GM18511 (cell line): ENCODE results near the gene SLC25A43.
A peak's percentile ranks its signal among the peaks of the same experiment; 100 is the strongest.
"Not testable (repeated sequence)": the region's sequence is repeated elsewhere in the genome, so short reads cannot be mapped to it uniquely, and the experiment has no call there.

Experiments
- ATAC-seq: cut with Tn5 transposase; IDR thresholded peaks from one replicate; pipeline ENCODE4 v1.9.1; 2021; ENCODE audit warnings: mild to moderate bottlenecking, moderate library complexity; ENCODE audit not compliant: unreplicated experiment

SLC25A43 gene

DNA sequence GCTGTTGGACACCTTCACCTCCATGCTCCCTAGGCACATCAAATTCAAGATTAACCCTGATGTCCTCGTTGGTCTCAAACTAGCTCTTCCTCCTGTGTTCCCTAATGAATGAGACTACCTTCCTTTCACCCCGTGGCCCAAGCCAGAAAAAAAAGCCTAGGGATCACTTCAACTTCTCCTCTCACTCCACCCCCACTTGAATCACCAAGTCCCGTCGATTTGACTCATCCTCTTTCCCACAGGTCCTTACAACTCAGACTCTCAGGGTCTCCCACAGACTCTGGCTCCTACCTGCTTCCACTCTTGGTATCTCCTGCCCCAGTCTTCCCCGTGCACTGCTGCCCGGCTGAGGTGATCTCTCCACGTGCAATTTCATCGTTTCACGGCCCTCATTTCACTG, 8.5 kb downstream of the SLC25A43 start:
- ATAC-seq: no peak

DNA sequence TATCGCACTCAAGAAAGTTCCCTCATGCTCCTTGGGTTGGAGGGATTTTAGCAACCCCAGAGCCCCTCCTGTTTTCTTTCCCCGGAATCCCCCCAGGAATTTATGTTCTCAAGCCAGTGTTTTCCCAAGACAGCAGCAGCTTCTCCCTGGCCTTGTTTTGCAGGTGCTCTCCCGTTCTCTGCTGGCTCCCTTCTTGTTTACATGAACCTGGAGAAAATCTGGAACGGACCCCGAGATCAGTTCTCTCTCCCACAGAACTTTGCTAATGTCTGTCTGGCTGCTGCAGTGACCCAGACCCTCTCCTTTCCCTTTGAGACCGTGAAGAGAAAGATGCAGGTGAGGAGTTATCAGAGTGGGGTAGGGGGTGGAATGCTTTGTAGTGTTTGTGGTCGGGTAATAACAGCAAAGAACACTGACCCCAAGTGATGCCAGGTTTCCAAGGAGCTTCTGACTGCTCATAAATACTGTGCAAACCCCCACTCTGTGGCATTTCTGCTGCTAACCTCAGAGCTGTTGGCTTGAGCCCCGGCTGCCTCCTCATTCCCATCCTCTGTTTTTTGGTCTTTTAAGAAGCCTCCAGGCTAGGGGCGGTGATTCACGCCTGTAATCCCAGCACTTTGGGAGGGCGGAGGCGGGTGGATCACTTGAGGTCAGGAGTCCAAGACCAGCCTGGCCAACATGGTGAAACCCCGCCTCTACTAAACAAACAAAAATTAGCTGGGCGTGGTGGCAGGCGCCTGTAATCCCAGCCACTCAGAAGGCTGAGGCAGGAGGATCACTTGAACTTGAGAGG, 11.1 kb downstream of the SLC25A43 start:
- no peak for ATAC-seq

DNA sequence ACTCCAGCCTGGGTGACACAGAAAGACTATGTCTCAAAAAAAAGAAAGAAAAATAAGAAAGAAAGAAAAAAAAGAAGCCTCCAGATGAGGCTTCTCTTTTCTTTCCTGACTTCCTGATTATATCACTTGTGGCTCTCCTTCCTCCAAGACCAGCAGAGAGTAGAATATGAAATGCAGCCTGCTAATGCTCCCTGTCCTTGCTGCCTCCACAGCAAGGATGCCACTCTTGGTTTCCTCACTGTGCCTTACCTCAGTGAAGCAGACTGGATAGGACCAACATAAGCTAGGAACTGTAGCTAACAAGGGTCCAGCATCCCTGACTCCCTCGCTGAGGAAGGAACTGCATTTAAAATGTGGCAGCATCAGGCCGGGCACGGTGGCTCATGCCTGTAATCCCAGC, 11.7 kb downstream of the SLC25A43 start:
- no peak for ATAC-seq

DNA sequence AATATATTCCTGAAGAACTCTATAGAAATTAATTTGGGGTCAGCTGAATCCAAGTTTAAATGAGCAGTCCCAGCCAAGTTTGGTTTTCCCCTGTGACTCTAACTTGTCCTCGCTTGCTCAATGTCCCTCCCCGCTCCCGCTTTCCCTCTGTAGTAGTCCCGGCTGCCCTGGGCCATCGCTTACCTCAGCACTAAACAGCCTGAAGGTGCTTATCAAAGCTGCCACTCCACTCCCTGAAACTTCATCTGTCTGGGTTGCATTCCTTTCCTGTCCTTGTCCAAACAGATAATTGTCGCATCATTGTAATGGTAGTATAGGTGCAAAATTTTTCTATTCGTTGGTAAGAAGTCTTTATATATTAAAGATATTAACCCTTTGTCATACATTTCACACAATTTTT, 12.8 kb downstream of the SLC25A43 start:
- ATAC-seq: no peak

DNA sequence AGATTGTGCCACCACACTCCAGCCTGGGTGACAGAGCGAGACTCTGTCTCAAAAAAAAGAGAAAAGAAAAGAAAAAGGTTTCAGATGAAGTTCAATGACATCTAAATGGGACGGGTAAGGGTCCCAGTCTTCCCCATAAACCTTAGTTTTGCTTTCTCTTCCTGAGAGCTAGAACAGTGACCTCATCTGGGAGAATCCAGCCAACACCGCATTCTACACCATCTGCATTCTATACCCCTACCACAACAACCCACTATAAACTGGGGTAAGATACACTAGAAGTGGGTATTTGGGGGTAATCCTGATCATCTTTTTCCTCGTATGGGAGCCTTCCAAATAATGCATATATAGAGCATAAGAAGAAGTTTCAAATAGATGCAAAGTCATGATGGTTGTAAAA, 18.2 kb downstream of the SLC25A43 start:
- no peak for ATAC-seq

DNA sequence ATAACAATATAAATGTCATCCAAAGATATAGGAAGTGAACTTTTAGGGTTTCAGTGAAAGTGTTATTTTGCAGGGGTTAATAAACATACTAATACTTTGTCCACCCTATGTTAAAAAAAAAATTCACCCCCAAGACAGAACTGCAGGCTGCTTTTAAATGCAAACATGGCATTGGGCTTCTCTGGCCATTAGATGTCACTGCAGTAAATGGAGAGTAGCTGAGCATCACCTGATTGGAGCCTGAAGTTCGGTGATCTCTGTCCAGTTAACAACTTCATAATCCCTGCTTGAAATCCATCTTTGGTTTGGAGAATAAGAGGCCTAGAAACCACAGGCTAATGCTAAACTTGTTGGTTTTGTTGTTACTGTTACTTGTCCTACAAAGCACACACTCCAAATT, 18.7 kb downstream of the SLC25A43 start:
- no peak for ATAC-seq

DNA sequence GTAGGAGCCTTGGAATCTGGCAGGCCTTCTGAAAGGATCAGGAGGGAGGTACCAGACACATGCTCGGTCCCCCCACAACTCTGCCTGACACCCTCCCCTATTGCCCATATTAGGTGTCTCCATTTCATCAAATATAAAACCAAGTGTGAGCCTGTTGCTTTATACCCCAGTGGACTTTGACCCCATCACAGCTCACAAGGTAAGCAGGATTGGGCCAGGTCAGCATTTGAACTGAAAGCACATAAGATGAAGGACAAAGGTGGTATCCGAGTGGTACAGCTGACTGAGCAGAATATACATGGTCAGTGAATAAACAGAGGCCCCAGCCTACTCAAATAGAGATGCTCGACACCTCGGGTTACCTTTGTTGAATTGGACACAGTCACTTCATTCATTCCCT, 20.0 kb downstream of the SLC25A43 start:
- ATAC-seq: no peak

DNA sequence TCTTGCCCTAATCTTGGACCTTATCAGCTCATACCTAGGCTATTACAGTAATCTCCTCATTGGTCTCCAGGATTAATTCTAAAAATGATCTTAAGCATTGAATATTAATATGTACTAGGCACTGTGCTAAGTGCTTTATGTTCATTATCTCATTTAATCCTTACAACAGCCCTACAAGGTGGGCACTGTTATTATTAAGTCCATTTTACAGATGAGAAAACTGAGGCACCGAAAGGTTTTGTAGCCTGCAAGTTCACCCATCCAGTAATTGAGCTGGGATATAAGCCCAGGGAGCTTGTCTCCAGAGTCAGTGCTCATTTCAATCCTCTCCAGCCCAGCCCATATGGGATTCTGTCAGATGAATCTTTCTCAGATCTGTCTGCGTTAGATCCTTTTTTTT, 20.8 kb downstream of the SLC25A43 start:
- no peak for ATAC-seq

DNA sequence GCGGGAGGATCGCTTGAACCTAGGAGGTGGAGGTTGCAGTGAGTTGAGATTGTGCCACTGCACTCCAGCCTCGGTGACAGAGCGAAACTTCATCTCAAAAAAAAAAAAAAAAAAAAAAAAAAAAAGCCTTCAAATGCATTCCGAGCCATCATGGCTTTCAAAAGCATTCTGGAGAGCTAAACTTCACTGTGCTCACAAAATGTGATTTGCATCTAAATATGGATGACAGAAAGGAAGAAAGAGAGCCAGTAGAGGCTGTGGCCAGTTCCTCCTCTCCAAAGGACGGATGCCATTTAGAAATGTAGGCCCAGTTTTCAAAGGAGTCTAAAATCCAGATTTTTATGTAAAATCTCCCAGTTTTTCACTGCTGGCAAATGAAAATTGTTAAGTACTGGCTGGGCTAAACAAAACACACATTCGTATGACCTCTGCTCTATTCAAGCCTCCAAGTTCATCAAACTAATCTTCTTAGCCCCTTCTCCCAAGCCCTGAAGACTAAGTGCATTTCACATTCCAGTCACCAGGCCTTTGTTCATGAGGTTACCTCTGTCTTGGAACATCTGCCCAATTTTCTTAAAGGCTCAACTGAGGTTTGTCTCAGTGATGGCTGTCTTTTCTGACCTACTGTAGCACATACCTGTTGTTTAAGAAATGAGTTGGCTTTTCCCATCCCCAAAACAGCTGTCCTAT, 22.0 kb downstream of the SLC25A43 start:
- no peak for ATAC-seq

DNA sequence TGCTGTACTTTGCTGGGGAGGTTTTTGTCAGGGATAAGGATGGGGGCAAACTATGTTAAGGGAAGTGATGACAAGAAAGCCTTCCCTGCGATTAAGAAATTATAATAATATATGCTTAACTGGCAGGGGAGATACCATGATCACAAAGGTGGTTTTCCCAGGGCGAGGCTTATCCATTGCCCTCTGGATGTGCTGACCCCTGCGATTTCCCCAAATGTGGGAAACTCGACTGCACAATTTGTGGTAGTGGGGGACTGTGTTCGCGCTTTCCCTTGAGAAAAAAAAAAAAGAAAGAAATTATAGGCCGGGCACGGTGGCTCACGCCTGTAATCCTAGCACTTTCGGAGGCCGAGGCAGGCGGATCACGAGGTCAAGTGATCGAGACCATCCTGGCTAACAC, 24.5 kb downstream of the SLC25A43 start:
- no peak for ATAC-seq

DNA sequence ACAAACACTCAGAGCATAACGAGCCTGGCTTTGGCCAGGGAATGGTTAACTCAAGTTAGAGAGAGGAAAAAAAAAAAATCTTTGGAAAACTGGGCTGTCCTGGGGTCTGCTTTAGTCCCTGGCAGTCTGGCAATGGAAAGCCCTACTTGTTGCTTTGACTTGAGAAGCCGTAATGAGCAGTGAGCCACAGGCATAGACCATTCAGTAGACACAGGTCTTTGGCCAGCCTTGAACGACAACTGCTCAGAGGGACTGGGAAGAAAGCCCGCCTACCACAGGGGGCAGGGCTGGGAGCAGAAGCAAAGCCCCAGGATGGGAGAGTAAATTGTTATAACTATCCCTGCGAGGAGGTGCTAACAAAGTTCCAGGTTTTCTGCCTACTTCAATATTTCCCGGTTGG, 25.9 kb downstream of the SLC25A43 start:
- ATAC-seq: no peak

DNA sequence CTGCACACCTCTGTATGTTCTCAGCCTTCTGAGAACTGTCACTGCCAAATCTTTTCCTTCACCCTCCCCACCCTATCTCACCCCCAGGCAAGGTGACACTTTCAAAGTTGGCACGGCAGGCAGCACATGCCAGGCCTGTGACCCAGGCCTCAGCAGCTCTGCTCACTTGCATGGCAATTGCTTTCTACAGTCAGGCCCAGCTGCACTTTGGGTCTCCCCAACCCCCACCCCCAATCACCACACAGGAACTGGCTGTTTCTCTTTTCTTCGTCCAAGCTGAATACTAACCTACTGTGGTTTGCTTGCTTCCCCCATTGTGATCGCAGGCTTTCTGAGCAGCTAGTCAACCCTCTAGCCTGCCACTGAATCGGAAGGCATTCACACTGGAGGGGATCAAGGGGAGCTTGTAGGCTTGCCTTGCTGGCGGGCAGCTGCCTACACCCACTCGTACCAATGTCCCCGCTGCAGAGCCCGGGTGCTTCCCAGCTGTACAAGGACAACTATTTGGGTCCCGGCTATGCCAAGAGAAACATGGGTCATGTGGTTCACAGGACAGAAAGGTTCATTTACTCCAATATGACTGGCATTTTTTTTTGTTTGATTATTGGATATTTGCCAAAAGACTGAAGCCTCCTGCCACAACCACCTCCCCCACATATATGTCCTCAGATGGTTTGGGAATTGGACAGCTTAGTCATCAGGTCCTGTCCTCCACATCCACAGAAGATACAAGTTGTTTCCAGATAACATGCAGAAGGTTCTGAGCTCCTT, 28.1 kb downstream of the SLC25A43 start:
- peak; percentile 94 for ATAC-seq

DNA sequence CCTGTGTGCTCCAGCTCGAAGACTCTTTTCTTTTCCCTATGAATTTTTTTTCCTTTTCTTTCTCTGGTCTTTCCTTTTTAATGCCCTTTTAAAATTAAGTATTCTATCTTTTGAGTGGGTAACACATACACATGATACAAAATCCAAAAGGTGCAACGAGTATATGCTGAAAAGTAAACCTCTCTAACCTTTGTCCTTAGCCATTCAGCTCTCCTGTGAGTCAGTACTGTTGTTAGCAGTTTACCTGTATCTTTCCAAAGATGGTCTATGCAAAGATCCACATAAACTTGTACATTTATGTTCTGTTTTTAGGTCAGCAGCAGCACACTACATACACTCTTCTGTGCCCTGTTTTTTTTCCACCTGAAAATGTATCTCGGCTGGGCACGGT, 28.7 kb downstream of the SLC25A43 start:
- ATAC-seq: no peak

DNA sequence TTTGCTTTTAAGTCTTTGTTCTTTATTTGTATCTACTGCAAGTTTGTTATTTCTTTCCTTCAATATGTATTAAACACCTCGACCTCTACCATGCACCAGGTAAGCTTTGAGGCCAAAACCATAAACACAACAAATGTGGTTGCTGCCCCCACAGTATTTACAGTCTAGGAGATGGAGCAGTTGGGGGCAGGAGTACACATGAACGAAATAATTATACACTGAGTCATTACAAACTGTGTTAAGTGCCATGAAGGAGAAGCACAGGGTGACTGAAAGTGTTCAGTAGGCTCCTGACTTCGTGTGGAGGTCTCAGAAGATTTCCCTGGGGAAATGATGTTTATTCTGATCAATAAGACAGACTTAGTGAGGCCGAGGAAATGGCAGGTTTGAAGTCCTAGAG, 30.3 kb downstream of the SLC25A43 start:
- no peak for ATAC-seq

DNA sequence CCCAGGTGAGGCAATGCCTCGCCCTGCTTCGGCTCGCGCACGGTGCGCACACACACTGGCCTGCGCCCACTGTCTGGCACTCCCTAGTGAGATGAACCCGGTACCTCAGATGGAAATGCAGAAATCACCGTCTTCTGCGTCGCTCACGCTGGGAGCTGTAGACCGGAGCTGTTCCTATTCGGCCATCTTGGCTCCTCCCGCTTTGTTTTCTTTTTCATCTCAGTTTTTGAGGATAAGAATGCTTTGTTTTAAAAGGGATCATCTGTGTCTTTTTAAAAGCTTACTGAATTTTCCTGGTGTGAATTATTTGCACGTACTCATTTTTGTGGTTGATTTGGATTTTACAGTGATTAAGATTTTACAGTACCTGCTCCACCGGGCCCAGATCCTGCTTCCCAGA, 42.2 kb downstream of the SLC25A43 start:
- ATAC-seq: not testable (repeated sequence)

DNA sequence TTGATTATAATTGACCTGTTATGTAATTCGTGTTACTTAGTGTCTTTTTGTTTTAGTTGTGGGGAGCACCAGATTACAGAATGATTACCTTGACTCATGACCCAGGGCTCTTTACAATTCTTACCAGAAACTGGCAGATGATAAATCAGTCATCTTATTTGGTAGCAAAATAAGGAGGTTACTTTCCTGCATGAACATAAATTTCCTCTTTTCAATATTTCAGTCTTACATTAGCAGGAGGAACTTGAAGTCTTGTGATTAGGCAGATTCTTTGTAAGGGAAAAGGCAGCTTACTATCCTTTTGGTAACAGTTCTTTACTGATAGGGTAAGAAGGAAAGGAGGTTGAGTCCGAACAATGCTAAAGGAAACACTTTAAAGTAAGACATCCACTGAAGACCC, 43.1 kb downstream of the SLC25A43 start:
- no peak for ATAC-seq

DNA sequence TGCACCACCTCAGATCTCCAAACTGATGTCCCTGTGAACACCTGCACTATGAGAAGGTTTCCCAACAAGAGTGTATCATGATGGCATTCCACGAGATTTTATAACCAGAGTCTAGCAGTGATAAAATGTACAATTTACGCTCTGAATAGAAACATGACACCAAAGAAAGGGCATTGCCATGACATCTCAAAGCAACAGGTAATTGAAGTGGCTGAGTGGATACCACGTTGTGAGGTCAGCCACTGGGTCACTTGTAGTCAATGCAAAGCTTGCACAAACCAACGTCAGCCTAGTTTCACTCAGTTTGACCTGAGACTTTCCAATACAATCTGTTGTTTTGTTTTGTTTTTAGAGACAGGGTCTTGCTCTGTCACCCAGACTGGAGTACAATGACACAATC, 54.1 kb downstream of the SLC25A43 start:
- ATAC-seq: no peak

DNA sequence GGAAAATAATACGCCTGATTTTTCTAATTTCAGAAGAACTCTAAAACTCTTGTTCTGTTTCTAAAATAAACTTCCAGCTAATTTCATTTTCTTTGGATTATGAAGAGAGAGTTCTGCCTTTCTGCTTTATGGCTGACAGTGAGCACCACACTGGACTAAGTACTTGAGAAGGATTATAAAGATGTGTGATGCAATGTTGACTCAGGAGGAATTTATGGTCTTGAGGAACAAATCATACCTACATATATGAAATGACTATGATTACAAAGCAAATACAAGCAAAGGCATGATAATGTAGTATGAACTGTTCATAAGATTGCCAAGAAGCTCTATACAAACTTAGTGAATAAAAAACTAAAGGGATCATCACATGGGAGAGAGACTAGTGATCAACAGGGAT, 56.1 kb downstream of the SLC25A43 start:
- no peak for ATAC-seq

DNA sequence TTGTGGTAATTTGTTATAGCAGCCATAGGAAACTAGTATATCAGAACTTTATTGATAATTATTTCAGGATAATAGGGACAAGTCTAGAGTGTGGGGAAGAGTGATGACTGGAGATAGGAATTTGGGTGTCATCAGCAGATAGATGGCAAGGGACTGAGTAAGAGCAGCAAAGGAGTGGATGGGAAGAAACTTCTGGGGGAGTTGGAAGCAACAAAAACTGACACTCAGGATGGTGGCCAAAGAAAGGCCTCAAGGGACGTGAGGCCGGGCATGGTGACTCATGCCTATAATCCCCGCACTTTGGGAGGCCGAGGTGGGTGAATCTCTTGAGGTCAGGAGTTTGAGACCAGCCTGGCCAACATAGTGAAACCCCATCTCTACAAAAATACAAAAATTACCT, 60.0 kb downstream of the SLC25A43 start:
- ATAC-seq: no peak

DNA sequence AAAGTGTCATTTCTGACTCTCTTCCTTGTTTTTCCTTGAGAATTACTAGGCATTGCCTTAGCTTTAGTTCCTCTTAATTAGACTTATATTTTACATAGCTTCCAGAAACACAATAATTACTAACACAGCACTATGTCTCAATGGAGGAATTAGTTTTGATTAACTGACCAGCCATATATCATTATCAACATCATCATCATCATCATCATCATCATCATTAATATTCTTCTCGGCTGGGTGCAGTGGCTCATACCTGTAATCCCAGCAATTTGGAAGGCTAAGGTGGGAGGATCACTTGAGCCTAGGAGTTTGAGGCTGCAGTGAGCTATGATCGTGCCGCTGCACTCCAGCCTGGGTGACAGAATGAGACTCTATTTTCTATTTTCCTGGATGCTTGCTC, 66.4 kb downstream of the SLC25A43 start:
- ATAC-seq: no peak

DNA sequence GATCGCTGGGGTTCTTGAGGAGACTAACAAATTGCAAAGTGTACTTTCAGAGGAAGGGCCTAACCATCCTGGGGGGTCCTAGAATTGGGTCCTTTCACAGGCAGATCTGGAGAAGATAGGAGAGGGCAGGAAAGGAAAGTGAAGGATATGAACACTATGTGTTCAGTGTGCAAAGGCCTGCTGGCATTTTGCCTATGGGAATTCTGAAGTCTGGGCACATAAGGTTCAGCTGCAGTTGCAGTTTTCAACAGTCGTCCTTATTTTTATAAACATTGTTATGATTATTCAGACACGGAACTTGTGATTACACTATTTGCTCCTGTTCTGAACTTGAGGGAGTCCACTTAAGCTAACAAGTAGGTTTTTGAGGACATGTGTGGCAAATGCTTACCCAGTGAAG, 67.8 kb downstream of the SLC25A43 start:
- no peak for ATAC-seq

DNA sequence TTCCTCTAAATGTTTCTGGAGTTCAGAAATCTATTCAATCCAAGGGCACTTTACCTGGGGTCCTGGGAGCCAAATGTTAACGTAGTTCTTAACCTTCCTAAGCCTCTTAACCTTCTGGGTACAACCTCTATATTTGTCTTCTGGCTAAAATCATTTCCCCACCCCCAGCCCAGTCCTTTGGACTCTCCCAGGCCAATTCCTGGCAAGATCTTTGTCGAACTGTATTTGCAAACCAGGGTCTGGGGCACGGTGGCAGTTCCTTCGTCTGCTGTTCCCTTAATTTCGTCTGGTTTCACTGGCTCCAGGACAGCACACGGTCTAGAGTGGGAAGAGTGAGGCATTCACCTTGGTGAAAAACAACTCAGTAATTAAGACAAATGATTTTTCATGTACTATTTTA, 68.3 kb downstream of the SLC25A43 start:
- ATAC-seq: no peak
